Measurements from ENCODE around the gene SIGLEC11. TPM values are rescaled to one million over a fixed set of nuclear protein-coding genes. Genes with fewer than 3 reads are reported as not detected.
"Not testable (repeated sequence)": the region's sequence is repeated elsewhere in the genome, so short reads cannot be mapped to it uniquely, and the experiment has no call there.

Gene SIGLEC11
- total RNA-seq, 1 experiment from 2014 or later, result not detected

GRCh38 chr19:49951806-49952478 is 9.0 kb downstream of the SIGLEC11 start:
- no peak for DNase-seq (ENCODE audit: low read depth)

DNA sequence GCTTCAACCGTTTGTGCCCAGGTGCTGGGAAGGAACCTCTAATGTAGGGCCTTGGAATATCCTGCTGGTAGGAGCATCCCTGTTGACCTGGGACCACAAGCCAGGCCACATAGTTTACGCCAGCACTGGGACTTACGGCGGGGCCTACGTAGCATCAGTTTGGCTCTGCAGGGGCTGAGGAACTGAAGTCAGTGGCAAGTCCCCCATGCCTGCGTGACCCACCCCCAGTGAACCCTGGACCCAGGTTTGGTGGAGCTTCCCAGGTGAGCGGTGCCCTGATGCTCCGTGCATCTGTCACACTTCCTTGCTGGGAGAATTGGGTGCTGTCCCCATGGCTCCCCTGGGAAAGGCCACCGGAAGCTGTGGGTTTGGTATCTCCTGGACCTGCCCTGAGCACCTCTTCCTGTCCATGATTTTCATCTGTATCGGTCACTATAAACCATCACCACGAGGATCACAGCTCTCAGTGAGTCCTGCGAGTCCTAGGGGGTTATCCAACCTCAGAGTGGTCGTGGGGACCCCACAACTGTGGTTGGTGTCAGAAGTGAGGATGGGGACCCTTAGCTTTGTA is 9.9 kb downstream of the SIGLEC11 start:
- no peak for DNase-seq (ENCODE audit: low read depth)

DNA sequence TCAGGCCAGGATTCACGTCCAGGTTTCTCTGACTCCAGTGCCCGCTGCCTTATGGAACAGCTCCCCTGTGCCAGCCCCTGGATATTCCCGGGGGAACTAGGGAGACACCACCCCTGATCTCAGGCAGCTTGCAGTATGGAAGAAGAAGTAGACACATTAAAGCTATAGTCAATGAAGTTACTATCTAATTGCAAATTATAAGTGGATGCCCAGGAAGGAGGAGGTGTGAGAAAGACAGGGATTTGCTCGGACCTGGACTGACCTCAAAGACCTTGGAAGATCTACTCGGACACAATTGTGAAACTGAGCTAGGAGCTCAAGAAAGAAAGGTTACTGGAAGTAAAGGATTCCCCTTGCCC is 10.4 kb downstream of the SIGLEC11 start:
- no peak for DNase-seq (ENCODE audit: low read depth)

GRCh38 chr19:49949742-49950589 is 11.0 kb downstream of the SIGLEC11 start:
- DNase-seq (ENCODE audit: low read depth), result no peak

GRCh38 chr19:49946415-49946814 is 14.6 kb downstream of the SIGLEC11 start:
- no peak for DNase-seq (ENCODE audit: low read depth)

- not testable (repeated sequence) for DNase-seq (ENCODE audit: low read depth)
Observed at GRCh38 chr19:49944567-49944966, 16.4 kb downstream of the SIGLEC11 start.

- no peak for DNase-seq (ENCODE audit: low read depth)
Observed at GRCh38 chr19:49940482-49940791, 20.5 kb downstream of the SIGLEC11 start.

GRCh38 chr19:49939721-49940481 is 21.1 kb downstream of the SIGLEC11 start:
- DNase-seq (ENCODE audit: low read depth), result no peak

DNA sequence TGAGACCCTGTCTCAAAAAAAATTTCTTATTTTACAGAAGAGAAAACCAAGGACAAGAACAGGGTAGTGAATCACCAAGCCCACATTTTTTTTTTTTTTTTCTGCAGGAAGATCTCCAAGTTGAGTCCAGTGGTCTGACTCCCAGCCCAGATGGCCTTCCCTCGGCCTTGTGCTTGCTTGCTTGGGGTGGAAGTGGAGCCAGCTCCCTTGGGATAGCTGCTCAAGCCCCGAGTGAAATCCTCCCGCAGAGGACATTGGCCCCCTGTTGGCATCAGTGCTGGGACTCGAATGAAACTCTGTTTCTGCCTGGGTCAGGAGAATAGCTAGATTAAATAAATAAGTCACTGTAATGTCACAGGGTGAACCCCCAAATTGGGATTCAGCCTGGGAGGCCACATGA is 22.3 kb downstream of the SIGLEC11 start:
- DNase-seq (ENCODE audit: low read depth), result no peak

GRCh38 chr19:49937750-49938381 is 23.1 kb downstream of the SIGLEC11 start:
- DNase-seq (ENCODE audit: low read depth), result peak; percentile 70

GRCh38 chr19:49936549-49936948 is 24.4 kb downstream of the SIGLEC11 start:
- no peak for DNase-seq (ENCODE audit: low read depth)

DNA sequence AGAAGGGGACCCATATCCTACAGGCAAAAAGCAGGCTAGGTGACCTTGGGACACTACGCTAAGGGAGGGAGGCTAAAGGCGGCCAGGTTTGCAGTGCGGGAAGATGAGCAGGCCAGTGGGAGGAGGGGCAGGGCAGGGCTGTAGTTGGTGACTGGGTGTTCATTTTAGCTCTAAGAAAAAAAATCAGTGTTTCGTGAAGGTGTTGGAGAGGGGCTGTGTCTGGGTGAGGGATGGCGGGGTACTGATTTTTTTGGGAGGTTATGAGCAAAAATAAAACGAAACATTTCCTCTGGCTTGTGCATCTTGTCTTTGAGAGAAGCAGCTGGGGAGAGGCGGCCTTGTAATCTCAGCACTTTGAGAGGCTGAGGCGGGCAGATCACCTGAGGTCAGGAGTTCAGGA is 27.3 kb downstream of the SIGLEC11 start:
- no peak for DNase-seq (ENCODE audit: low read depth)

DNA sequence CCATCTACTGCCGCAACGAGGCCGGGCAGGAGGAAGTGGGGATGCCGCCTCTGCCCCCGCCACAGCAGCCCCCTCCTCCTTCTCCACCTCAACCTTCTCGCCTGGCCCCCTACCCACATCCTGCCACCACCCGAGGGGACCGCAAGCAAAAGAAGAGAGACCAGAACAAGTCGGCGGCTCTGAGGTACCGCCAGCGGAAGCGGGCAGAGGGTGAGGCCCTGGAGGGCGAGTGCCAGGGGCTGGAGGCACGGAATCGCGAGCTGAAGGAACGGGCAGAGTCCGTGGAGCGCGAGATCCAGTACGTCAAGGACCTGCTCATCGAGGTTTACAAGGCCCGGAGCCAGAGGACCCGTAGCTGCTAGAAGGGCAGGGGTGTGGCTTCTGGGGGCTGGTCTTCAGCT is 28.2 kb downstream of the SIGLEC11 start:
- no peak for DNase-seq (ENCODE audit: low read depth)

DNA sequence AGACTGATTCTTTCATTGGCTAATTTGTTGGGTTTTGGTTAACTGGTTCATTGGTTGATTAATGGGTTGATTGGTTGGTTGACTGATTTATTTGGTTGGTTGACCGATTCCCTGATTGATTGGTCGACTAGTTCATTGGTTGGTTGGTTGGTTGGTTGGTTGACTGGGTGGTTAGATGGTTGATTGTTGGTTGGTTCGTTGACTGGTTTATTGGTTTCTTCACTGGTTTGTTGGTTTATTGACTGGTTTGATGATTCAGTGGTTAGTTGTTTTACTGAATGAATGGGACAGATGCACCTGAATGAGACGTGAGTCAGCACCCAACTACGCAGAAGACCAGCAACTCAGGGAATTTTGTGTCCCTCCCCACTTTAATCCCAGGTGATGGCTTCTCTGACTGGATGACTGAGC is 28.9 kb downstream of the SIGLEC11 start:
- no peak for DNase-seq (ENCODE audit: low read depth)

GRCh38 chr19:49931293-49932040 is 29.5 kb downstream of the SIGLEC11 start:
- no peak for DNase-seq (ENCODE audit: low read depth)

DNA sequence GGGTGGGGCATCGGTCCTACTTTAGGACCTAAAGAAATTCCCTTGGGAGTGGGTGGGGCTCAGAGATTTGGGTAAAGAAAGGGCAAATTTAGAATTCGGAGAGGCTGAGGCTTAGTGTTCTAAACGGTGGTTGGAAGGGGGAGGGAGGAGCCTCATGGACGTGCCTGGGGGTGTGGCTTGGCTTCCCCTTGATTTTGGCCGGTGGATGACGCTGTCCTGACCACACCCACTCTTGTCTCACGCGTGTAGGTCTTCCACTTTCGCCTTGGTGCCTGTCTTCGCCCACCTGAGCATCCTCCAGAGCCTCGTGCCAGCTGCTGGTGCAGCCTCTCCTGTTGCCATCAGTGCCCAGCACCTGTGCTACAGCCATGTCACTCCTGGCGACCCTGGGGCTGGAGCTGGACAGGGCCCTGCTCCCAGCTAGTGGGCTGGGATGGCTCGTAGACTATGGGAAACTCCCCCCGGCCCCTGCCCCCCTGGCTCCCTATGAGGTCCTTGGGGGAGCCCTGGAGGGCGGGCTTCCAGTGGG is 30.4 kb downstream of the SIGLEC11 start:
- no peak for DNase-seq (ENCODE audit: low read depth)

DNA sequence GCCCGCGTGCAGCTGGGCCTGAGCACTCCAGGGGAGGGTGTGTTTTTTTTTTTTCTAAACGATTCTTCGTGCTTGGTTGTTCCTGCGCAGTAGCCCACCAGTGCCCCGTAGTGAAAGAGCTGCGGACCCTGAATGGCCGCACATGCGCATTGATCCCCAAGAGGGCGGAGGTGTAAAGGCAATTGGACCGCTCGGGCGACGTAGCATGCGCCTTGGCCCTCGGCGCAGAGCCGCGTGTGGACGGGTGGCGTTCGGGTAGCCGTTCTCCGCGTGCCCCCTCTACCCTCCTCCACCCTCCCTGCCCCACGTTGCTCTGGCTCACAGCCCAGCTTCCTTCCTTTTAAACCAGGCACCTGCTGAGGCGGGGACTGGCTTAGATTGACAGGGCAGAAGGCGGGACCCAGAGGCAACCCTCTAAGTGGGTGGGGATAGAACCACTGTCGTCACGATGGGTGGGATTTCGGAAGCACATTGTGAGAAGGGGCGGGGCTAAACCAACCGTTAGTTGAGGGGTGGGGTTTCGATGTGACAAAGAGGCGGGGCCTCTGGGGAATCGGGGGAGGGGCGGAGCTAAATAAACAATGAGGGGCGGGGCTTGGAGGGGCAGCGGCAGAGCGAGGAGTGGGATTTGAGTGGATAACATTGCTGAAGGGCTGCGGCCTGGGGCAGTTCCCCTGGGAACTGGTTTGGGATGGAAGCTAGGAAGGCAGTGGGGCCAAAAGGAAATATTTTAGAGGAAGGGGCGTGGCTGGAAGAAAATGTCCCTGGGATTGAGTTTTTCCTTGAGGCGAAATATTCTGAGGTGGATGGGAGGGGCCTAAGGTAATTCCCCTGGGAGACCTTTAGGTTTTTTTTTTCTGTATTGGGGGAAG is 31.1 kb downstream of the SIGLEC11 start:
- DNase-seq (ENCODE audit: low read depth), result peak; percentile 93

GRCh38 chr19:49929121-49929610 is 31.8 kb downstream of the SIGLEC11 start, which contains the start of the genes ATF5 and NUP62:
Gene ATF5 (plus strand): TSS chr19:49929205. CDS start chr19:49930851, 1,646 bp downstream.
Gene NUP62 (minus strand): TSS chr19:49929504. CDS start chr19:49909807, 19,697 bp downstream.
- peak; percentile 85 for DNase-seq (ENCODE audit: low read depth)

- DNase-seq (ENCODE audit: low read depth), result no peak
Observed at GRCh38 chr19:49927526-49928264, 33.3 kb downstream of the SIGLEC11 start.

Measured in RPMI7951 (cell line).